OCI-LY7 (cell line): Measurements from ENCODE around the gene TAGLN. TPM values are rescaled to one million over a fixed set of nuclear protein-coding genes. Genes with fewer than 3 reads are reported as not detected.

ENCODE experiments used
- BruUV-seq: library from RNA; stranded (reverse); fragments of 400-500 nt; replicated peaks from 2 replicates; lab custom pipeline; 2021; lab: Mats Ljungman, UMichigan
- CTCF ChIA-PET: fragments of 300-600 bp; sonication (Branson Sonifier 250); formaldehyde crosslinking; loops from one replicate; lab custom pipeline; 2022; ENCODE audit warnings: antibody characterized with exemption; ENCODE audit not compliant: unreplicated experiment; lab: Charles Lee
- POLR2A ChIA-PET: fragments of 300-600 bp; sonication (Branson Sonifier 250); formaldehyde crosslinking; loops from one replicate; lab custom pipeline; 2022; ENCODE audit warnings: antibody characterized with exemption; lab: Charles Lee
- DNase-seq: peaks from one replicate; pipeline ENCODE4 v3.0.0-alpha.2; 2015; ENCODE audit warnings: low spot score
- H2AFZ ChIP-seq: fragments of 200-600 bp; sonication (generic), shearing (Covaris generic); 2 replicates; pipeline ENCODE4 v1.6.1; 2014; ENCODE audit warnings: mild to moderate bottlenecking, antibody characterized with exemption, low read length, moderate library complexity
- H3K27ac ChIP-seq: fragments of 200-600 bp; sonication (generic); 2 replicates; pipeline ENCODE4 v1.5.1; 2014; ENCODE audit warnings: mixed run types, low read depth, mild to moderate bottlenecking, moderate library complexity, low read length, inconsistent platforms; ENCODE audit not compliant: poor library complexity, severe bottlenecking
- H3K36me3 ChIP-seq: fragments of 200-600 bp; sonication (generic); 2 replicates; pipeline ENCODE4 v1.6.1; 2014; ENCODE audit warnings: mild to moderate bottlenecking, antibody characterized with exemption, low read length, moderate library complexity, mixed read lengths; ENCODE audit not compliant: insufficient read depth
- H3K4me1 ChIP-seq: fragments of 200-600 bp; sonication (generic); 2 replicates; pipeline ENCODE4 v1.5.1; 2014; ENCODE audit warnings: mild to moderate bottlenecking, low read length; ENCODE audit not compliant: insufficient read depth, poor library complexity, severe bottlenecking
- H3K4me2 ChIP-seq: fragments of 200-600 bp; sonication (generic); 2 replicates; pipeline ENCODE4 v1.6.1; 2014; ENCODE audit warnings: mild to moderate bottlenecking, low read length
- H3K4me3 ChIP-seq: fragments of 200-600 bp; sonication (generic); 2 replicates; pipeline ENCODE4 v1.5.1; 2014; ENCODE audit warnings: mild to moderate bottlenecking, low read depth, low read length; ENCODE audit not compliant: poor library complexity, severe bottlenecking
- H3K79me2 ChIP-seq: fragments of 200-600 bp; sonication (generic); 2 replicates; pipeline ENCODE4 v1.6.1; 2016; ENCODE audit warnings: low read depth, mild to moderate bottlenecking, low read length, moderate library complexity, mixed read lengths; ENCODE audit not compliant: insufficient read depth
- H3K9me2 ChIP-seq: fragments of 200-600 bp; sonication (generic); 2 replicates; pipeline ENCODE4 v1.6.1; 2016; ENCODE audit warnings: mild to moderate bottlenecking, low read length, mixed read lengths; ENCODE audit not compliant: insufficient read depth
- H3K9me3 ChIP-seq: fragments of 200-600 bp; sonication (generic); 2 replicates; pipeline ENCODE4 v1.6.1; 2014; ENCODE audit warnings: mild to moderate bottlenecking, mixed run types, low read length, mixed read lengths
- H4K20me1 ChIP-seq: fragments of 200-600 bp; sonication (generic); 2 replicates; pipeline ENCODE4 v1.6.1; 2014; ENCODE audit warnings: mild to moderate bottlenecking, antibody characterized with exemption, low read length, moderate library complexity, mixed read lengths; ENCODE audit not compliant: insufficient read depth
- CTCF ChIP-seq: fragments of 200-600 bp; sonication (generic); conservative IDR thresholded peaks from 2 replicates; pipeline ENCODE4 v1.5.1; 2014; ENCODE audit warnings: mild to moderate bottlenecking, antibody characterized with exemption, low read length, moderate library complexity, mixed read lengths
- EZH2phosphoT487 ChIP-seq: fragments of 200-600 bp; sonication (generic); IDR thresholded peaks from 2 replicates; pipeline ENCODE4 v1.6.1; 2018; ENCODE audit warnings: low read depth, borderline replicate concordance, mild to moderate bottlenecking, mixed run types, antibody characterized with exemption, low read length, moderate library complexity, mixed read lengths
- intact Hi-C: fragments of 100-400 bp; cut with micrococcal nuclease; formaldehyde crosslinking; loops from one replicate; pipeline ENCODE4 v1.10.0; 2022; ENCODE audit not compliant: unreplicated experiment
- total RNA-seq, 2 experiments: library from RNA; depleted of rRNA in 1 of 2; stranded (reverse); fragments of >200 nt in 1 of 2; shearing (Covaris generic) in 1 of 2; gene quantifications; 2 replicates each; pipeline ENCODE4 v1.2.3, GENCODE V29; 2014 to 2022

Gene TAGLN
- total RNA-seq, 2 experiments from 2014 or later: 5.4 to 7.4 TPM

- intact Hi-C loops: no loop called here
- no peaks in the 10 kb centered on the region for H3K79me2 ChIP-seq
- no peak overlapping the region for H3K4me3 ChIP-seq
- no peak overlapping the region for H3K4me2 ChIP-seq
- ChIA-PET CTCF (no interaction called here), POLR2A (interaction anchor here (0.6 to 1.7 kb wide), 2 partner anchors 14 to 460 kb away, joined by 3 to 5 read pairs; partner anchors contain the start of gene ZPR1)
- H4K20me1 ChIP-seq: no peaks in the 10 kb centered on the region
- BruUV-seq: no TSS peak
- no peak for DNase-seq
- H3K36me3 ChIP-seq: peaks cover 67% of the 10 kb centered on the region
- no peak overlapping the region for H2AFZ ChIP-seq
- TF ChIP-seq EZH2phosphoT487 (no peak), CTCF (no peak)
- no peaks in the 10 kb centered on the region for H3K9me3 ChIP-seq
- H3K27ac ChIP-seq: no peak overlapping the region
- no peaks in the 10 kb centered on the region for H3K9me2 ChIP-seq
- H3K4me1 ChIP-seq: no peaks in the 10 kb centered on the region
These were observed 49.2 kb downstream of the TAGLN start for GRCh38 chr11:117248341-117248740.

- H2AFZ ChIP-seq: no peak overlapping the region
- intact Hi-C loops: no loop called here
- H3K27ac ChIP-seq: no peak overlapping the region
- H3K9me2 ChIP-seq: no peaks in the 10 kb centered on the region
- CTCF ChIA-PET: no interaction called here
- no peaks in the 10 kb centered on the region for H4K20me1 ChIP-seq
- DNase-seq: no peak
- POLR2A ChIA-PET: no interaction called here
- H3K4me3 ChIP-seq: no peak overlapping the region
- TF ChIP-seq EZH2phosphoT487 (no peak), CTCF (no peak)
- H3K4me2 ChIP-seq: no peak overlapping the region
- no peaks in the 10 kb centered on the region for H3K79me2 ChIP-seq
- peaks cover 65% of the 10 kb centered on the region for H3K36me3 ChIP-seq
- no peaks in the 10 kb centered on the region for H3K9me3 ChIP-seq
- no peaks in the 10 kb centered on the region for H3K4me1 ChIP-seq
- BruUV-seq: no TSS peak
These were observed 50.4 kb downstream of the TAGLN start for GRCh38 chr11:117249571-117249970.

GRCh38 chr11:117251506-117251905, 52.3 kb downstream of the TAGLN start:
- H3K36me3 ChIP-seq: peaks cover 47% of the 10 kb centered on the region
- intact Hi-C loops: no loop called here
- POLR2A ChIA-PET: no interaction called here
- TF ChIP-seq EZH2phosphoT487 (no peak), CTCF (no peak)
- no peaks in the 10 kb centered on the region for H3K79me2 ChIP-seq
- H3K9me3 ChIP-seq: no peaks in the 10 kb centered on the region
- H3K4me2 ChIP-seq: no peak overlapping the region
- no peaks in the 10 kb centered on the region for H3K9me2 ChIP-seq
- no TSS peak for BruUV-seq
- H2AFZ ChIP-seq: no peak overlapping the region
- H4K20me1 ChIP-seq: no peaks in the 10 kb centered on the region
- CTCF ChIA-PET: no interaction called here
- no peak overlapping the region for H3K27ac ChIP-seq
- H3K4me1 ChIP-seq: no peaks in the 10 kb centered on the region
- DNase-seq: no peak
- no peak overlapping the region for H3K4me3 ChIP-seq
